G401 (cell line): ENCODE results near the gene AGAP1. TPM values are rescaled to one million over a fixed set of nuclear protein-coding genes. Genes with fewer than 3 reads are reported as not detected.

Experiments used
- DNase-seq: peaks from one replicate; pipeline ENCODE4 v3.0.0-alpha.2; 2015; ENCODE audit warnings: low spot score
- in situ Hi-C: cut with HindIII; loops from 2 replicates; pipeline ENCODE4 v1.10.0; 2016; ENCODE audit warnings: low sequenced_read_pairs, mixed read lengths
- total RNA-seq: library from RNA; depleted of rRNA; stranded (reverse); fragments of >200 nt; shearing (Covaris generic); gene quantifications from 2 replicates; pipeline ENCODE4 v1.2.3, GENCODE V29; 2014

AGAP1 gene
- total RNA-seq, 1 experiment from 2014 or later = 14.4 TPM

DNA sequence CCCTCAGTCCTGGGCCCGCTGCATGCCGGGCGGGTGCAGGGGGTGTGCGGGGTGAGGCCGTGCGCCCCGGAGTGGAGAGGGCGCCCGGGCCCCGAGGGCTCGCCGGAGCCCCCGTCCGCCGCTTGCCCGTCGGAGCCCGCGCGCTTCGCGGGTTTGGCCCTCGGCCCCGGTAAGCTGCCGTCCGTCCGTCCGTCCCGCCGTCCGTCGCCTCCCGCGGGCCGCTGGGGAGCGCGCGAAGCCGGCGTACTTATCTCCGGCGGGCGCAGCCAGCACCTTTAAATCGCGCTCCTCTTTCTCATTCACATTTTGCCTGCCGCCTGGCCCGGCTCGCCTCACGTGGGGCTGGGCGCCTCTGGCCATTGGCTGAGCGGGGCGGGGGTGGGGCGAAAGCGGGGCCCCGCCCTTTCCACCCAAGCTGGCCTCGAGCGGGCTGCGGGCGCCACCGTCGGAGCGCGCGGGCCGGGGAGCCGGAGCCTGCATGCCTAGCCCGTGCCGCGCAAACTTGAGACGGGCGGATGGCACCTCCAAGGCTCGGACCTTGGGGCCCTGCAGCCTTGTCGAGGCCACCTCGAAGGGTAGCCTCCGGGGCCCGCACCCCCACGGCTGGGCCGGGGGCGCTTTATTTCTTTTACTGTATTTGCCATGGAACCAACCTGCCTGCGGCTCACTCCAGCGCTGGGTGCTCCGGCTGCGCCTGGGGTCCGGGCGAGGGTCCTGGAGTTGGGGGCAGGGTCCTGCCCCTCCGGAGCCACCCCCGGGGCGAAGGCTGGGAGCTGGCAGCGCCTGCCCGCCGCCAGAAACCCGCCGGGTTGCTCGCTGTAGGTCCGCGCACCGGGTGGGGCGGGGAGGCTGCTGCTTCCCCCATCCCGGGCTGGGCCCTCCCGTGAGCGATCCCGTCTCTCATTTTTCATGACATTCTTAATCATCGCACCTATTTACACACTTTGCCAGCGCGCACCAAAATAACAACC lies 674.6 kb downstream of the AGAP1 start, which contains the start of gene GBX2:
TSS of gene GBX2 (minus strand) at position 277 of the 971 bp plus-strand sequence. CDS start 415 bp downstream, outside the sequence.
- in situ Hi-C loops = no loop called here
- peak; percentile 53 for DNase-seq

DNA sequence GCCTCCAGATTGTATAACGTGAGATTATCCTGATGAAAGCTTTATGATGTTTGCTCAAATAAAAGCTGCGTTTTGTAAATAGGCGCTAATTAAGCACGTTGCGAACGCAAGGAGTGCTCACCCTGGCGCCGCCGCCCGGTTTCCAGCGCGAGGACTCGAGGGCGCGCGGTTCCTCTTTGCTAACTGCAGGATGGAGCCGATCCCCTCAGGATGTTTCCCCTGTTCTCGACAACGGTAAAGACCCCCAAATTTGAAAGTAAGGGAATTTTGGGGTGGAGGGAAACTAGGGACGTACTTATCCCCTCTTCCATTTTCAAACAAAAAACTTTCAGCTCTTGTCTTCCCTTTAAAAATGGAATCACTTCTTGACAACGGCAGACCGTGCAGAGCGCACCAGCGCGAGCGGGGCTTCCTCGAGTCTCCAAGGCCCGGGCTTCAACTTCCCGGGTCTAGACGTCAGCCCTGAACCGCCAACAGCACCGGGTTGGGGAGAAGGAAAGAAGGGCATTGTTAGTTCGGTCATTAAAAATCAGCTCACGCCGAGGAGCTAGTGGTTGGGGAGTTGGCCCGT lies 675.4 kb downstream of the AGAP1 start:
- no peak for DNase-seq
- in situ Hi-C loops = no loop called here

DNA sequence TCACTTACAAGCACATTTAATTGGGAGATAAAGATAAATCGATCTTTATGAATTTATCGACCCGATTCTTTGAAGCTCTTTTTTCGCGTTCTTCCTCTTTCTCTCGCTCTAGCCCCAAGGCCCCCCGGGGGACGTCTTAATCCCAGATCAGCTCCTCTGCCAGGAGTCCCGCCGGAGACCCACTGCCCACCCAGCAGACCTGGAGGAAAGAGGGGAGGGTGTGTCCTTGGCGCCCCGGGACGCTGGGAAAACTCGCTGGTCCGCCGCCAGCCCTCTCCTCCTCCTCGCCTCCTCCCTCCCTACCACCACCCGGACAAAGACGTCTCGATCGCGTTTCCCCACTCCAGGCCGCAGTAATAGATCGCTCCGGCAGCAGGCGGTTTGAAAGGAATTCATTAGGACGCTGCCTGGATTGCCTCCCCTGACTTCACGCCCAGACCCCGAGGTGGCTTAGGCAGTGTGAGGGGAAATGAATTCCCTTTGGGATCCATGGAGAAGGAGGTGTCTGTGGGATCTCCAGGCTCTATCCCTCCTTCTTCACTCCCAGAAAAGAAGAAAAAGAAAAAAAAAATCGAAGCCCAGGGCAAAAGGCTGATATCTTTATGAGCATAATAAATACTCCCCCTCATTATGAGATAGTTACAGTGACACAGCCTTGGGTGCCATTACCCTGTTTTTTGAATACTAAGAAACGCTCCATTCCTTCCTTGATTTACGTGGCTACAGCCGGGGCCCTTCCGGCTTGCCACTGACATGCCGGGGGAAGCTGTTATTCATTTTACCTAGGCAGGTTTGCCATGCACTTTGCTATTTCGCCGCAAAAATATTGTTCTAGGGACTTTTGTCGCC lies 676.1 kb downstream of the AGAP1 start:
- in situ Hi-C loops = no loop called here
- no peak for DNase-seq

DNA sequence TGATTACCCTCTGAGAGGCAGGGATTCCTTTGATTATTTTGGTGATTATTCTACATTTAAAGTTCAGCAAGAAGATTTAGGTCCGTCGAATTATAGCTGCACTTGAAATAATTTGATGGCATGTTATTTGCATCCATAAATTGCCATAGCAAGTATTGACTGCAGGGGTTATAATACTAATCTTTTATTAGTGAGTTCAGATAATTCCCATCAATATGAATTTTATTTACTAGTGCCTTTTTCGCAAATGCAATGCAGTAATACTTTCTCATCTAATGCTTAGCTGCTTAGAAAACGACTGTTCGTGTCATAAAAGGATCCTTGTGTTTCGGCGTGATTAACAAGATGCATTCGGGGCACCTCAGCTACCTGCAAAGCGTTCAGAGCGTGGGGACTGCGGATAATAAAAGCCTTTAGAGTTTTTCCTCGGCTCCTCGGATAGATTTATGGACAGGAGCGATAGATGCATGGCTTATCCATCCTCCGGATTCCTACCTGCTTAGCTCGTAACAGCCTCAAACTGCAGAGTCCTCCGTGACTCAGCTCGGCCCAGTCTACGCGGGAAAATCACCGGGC lies 676.8 kb downstream of the AGAP1 start:
- DNase-seq = no peak
- in situ Hi-C loops = no loop called here

DNA sequence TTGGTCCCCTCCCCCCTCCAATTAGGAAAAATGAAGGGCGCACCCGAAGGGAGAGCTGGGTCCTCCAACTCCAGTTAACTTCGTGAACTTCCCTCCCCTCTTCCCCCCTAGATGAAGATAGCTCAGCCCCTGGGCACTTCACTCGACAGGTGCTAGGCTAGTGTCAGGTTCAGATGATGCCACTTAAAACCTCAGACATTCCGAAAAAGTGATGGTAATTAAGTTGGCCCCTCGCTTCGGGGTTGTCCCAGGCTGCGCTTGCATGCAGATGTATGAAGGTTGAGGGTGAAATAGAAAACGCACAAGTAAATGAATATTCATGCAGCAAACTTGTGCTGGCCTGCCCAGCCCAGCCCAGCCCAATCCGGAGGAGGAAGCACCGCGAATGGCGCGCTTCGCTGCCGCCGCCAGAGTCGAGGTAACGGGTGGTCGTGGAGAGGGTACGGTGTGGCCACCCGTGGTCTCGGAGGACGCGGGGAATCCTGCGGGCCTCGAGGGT lies 677.4 kb downstream of the AGAP1 start:
- no peak for DNase-seq
- in situ Hi-C loops = no loop called here

DNA sequence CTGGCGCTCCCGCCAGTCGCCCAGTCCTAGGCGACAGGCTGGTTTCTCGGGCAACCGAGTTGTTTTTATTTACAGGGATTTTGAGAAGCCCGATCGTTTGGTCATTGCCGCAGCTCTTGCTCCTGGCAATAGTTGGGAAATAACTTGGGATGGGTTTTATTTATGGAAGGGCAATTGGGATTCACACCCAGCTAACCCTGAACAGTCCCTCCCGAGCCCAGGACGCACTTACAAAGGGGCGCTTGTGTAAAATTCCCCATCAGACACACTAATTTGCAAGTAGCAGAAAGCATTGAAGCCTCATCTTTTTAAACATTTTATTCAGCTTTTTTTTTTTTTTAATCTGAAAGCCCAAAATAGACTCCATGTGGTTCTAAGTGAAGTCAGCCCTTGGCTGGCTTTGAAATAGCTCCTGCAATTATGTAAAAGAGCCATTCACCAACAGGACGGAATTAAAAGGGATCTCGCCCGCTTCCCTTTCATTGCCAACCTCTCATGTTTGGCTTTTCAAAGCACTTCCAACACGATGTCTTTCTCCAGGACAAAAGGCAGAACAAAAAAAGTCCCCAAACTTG lies 677.9 kb downstream of the AGAP1 start:
- in situ Hi-C loops = no loop called here
- peak; percentile 46 for DNase-seq

DNA sequence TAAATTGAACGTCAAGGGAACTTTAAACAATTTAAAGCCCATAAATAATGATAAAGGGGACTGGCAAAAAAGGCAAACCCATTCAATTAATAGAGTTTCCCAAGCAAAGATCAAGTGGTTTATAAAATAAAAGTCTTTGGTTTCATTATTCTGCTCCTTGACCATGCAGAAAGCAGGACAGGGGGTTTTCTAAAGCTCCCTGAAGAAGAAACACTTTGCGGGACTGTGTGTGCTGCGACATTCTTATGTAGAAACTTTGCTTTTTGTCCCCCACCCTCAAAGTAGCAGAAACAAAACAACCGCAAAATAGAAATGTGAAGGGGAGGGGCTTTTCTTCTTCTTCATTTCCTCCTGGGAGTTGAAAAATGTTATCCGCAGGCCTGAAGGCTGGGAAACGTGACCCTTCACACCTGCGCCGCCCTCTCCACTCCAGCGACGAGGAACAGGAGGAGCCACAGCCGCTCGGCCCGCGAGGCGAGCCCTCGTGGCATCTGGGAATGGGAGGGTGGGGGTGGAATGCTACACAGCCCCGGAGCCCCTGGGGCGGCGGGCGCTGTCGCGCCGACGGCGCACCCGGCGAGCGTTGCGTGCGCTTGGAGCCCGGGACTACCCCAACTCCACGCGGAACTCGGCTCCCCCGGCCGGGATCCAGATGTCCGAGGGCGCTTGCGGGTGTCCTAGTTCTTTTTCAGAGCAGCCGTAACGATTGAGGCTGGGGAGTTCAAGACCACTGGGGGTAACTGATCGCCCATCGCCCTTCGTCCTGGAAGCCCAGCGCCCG lies 678.6 kb downstream of the AGAP1 start:
- in situ Hi-C loops = no loop called here
- no peak for DNase-seq

DNA sequence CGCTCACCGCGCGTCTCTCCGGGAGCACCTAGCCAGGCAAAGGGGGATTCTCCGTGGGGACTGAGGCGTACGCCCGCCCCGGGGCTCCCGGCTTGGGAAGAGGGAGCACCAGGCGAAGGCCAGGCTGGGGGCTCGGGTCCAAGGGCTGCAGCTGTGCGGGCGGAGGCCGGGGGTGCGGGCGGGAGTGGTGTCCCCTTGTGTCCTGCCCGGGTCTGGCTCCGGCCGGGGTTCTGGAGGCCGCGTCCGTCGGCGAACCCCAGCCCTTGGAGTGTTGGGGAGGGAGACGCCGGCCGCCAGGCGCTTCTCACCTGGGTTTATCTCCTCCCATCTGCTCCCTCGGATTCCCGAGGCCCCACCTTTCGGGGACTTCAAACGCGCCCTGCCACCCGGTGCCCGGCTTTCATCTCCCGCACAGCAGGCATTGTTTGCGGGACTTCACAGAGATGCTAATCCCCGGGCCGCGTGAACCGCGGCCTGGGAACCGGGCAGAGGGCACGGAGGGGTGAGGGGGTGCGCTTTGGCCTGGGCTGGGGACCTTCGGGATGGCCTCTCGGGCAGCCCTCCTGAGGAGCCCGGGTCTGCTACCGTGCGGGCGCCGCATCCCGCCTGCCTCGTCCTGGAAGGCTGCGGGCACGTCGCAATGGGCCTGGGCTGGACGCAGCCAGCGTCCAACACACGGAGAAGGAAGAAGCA lies 679.3 kb downstream of the AGAP1 start:
- no peak for DNase-seq
- in situ Hi-C loops = no loop called here

DNA sequence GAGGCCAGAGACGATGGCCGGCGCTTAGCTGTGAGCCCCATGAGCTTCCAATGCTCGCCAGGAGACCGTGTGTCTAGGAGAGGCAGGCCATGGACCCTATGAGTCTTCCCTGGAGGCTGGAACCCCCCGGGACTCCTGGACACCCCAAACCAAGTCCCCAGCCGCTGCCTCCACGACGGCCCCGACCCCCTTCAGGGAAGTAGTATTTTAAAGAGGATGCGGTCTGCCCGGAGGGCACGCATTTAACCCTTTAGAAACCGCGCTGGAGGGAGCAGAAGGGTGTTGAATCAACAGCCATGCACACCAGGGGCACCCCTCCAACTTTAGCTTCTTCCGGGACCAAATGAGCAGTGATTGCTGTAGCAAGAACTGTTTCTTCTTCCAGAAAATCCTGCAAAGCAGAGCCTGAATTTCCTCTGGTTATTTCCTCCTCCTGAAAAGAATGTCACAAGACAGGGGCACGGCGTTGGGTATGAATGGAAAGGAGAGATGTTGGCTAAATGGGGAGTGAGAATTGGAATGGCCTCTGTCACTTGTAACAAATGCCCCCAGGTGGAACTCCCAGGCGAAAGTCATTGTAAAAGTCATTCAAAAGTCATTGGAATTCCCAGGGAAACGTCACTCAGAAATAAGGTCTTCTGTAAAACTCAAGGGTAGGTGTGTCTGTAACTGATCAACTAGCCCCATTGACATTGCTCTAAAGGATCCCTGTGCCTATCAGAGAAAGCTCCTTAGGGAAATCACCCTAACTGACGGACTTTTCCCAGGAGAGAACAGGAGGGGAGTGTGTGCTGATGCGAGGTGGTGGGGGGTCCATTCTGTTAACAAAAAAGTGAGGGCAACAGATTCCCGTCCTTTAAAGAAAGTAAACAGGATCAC lies 680.1 kb downstream of the AGAP1 start:
- in situ Hi-C loops = no loop called here
- no peak for DNase-seq

DNA sequence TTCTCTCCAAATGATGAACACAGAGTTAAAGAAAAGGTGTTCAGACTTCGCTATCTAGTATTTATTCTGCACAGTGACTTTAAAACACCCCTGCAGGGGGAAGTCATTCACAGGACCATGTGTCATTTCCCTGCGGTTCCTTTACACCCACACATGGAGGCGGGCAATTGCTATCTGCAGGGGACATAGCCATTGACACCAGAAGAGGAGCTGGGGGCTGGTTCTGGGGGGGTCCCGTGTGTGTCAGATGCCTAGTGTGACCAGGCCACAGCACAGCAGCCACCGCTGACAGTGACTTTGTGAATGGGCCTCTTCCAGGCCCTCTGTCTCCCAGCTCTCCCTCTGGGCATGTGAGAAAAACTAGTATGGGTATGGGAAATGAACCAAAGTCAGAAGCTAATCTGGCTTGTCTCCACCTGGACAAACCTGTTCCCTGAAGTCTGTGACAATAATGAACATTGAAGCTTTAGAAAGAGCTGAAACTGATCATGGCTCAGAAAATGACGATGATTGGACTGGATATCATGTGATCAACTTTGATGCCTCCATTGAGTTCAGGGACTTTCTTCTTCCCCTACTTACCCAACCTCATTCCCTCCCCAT lies 681.8 kb downstream of the AGAP1 start:
- in situ Hi-C loops = no loop called here
- no peak for DNase-seq

DNA sequence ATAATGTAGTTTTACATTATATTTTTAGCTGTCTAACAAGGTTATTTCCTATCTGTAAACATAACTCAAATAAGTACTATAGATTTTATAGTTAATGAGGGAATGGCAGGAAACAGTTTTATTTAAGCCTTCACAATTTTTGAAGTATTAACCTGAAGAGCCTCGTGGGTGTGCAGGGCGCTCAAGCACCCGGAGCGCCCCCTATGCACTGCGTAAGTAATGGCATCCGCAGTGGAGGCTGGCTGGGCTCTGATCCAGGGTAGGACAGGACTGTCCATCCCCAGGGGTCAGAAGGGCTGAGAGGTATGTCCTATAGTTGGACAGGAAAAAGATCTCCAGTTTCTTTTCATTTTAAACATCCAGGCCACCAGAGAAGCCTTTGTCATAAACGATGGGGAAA lies 682.6 kb downstream of the AGAP1 start:
- in situ Hi-C loops = no loop called here

DNA sequence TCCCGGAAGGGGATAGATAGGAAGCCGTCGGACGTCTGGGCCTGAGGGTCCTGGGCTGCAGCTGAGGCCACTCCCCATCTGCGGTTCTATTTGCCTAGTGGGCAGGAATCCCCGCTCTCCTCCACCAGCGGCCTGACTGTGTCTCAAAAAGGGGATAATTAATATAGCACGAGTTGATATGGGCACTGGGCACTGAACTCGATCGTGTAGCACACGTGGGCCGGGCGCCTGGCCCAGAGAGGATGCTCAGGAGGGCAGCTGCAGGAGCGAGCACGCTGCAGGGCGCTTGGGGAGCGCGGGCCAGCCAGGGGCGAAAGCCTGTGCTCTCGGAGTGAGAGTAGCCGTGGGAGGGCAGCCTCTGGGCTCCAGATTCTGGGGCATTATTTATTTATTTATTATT lies 683.1 kb downstream of the AGAP1 start:
- in situ Hi-C loops = no loop called here
- no peak for DNase-seq

More for the DNA sequence above, 682.6 kb downstream of the AGAP1 start:
- peak; percentile 32 for DNase-seq

DNA sequence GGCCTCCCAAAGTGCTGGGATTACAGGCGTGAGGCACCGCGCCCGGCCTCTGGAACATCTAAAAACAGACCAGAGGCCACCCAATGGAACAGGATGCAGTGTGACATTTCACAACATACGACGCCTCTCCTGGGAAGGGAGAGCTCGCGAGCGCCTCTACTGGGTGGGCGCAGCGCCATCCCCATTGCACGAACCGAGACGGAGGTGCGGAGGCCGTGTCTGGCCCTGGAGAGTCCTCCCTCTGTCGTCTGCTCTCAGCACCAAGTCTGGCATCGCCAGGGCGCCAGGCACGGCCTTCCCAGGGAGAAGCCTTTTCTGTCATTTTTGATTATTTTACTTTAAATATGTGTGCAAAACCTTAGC lies 683.7 kb downstream of the AGAP1 start:
- peak; percentile 32 for DNase-seq
- in situ Hi-C loops = no loop called here

DNA sequence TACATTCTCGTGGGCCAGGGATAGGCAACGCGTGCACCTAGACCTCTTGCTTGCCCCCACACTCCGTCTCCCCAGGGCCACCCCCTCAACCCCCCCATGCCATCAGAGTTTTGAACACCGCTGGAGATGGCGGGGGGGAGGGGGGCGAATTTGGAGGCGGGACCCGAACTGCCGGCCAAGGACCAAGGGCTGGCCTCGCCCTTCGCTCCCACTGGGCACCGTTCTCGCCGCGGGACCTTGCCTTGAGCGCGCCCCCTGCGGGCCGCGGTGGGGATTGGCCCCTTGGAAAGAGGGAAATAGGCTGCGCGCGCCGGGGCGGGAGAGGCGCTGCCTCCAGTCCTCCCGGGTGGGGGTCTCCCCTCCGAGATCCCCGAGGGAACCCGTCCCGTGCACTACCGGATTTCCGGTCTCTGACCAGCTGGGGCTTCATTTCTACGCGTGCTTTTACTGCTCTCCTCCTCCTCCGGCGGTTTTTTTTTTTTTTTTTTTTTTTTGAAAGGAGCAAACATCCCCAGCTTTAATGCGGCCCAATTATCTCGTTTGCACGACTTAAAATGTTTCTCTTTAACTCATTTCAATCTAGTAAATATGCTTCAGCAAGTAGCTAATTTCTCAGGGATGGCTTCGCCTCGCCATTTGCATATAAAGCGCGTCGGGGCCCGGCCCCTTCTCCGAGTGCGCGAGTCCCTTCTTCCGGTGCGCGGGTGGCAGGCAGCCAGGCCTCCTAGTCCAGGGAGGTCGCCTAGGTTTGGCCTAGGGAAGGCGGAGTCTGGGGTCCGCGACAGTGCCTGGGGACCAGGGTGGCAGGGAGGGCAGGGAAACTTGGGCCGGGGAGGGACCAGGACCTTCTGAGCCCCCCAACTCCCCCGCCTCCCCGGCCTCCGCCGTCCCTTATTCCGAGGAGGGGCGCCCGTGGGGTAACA lies 684.4 kb downstream of the AGAP1 start:
- in situ Hi-C loops = no loop called here
- DNase-seq = peak; percentile 59

DNA sequence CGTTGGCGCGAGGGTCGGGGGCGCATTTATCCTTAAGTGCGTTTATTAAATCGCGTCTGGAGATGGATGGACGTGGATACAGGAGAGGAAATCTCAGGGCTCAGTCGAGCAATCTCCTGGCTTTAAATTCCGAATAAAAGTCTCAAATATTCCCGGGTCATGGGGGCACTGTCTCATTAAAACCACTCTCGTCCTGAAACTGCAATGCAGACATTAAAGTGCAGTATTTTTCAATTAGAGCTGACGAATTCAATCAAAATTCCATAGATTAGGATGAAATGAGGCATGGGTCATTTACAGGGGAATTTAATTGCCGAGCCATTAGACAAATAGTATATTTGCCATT lies 685.0 kb downstream of the AGAP1 start:
- in situ Hi-C loops = no loop called here

More for the DNA sequence above, 685.0 kb downstream of the AGAP1 start:
- DNase-seq = peak; percentile 41
